Omental fat pad (tissue), 4 donors: ENCODE data around the gene ZNF304. TPM values are rescaled to one million over a fixed set of nuclear protein-coding genes. Genes with fewer than 3 reads are reported as not detected.
"Not testable (repeated sequence)": the region's sequence is repeated elsewhere in the genome, so short reads cannot be mapped to it uniquely, and the experiment has no call there.

Source experiments
- ATAC-seq: fragments of 150-250 bp; one replicate; pipeline ENCODE4 v1.9.1; 2016; ENCODE audit warnings: mild to moderate bottlenecking, moderate library complexity; ENCODE audit not compliant: low FRiP score
- DNase-seq: peaks from one replicate; pipeline ENCODE4 v3.0.0-alpha.2; 2019; ENCODE audit warnings: low spot score
- total RNA-seq, 4 donors: library from RNA; depleted of rRNA; stranded (reverse); fragments of >200 nt; gene quantifications; one replicate each; pipeline ENCODE4 v1.1.0, GENCODE V29; 2016
- TF ChIP-seq, protein P1 (sequence below), 3 donors: fragments of 450-650 bp; IDR thresholded peaks; one replicate each; pipeline ENCODE4 v1.5.1; 2016 to 2017; ENCODE audit warnings: antibody characterized with exemption in 3 of 3, mild to moderate bottlenecking in 3 of 3, moderate library complexity in 2 of 3

Gene ZNF304
- total RNA-seq, 4 donors from 2014 or later, result 4.6 to 11.0 (median 7.3) TPM

DNA sequence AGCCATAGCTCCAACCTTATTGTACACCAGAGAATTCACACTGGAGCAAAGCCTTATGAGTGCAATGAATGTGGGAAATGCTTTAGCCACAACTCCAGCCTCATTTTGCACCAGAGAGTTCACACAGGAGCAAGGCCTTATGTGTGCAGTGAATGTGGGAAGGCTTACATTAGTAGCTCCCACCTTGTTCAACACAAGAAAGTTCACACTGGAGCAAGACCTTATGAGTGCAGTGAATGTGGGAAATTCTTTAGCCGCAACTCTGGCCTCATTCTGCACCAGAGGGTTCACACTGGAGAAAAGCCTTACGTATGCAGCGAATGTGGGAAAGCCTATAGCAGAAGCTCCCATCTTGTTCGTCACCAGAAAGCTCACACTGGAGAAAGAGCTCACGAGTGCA lies 6.3 kb downstream of the ZNF304 start:
- DNase-seq (no peak), ATAC-seq (no peak)
- TF ChIP-seq, protein P1, sequence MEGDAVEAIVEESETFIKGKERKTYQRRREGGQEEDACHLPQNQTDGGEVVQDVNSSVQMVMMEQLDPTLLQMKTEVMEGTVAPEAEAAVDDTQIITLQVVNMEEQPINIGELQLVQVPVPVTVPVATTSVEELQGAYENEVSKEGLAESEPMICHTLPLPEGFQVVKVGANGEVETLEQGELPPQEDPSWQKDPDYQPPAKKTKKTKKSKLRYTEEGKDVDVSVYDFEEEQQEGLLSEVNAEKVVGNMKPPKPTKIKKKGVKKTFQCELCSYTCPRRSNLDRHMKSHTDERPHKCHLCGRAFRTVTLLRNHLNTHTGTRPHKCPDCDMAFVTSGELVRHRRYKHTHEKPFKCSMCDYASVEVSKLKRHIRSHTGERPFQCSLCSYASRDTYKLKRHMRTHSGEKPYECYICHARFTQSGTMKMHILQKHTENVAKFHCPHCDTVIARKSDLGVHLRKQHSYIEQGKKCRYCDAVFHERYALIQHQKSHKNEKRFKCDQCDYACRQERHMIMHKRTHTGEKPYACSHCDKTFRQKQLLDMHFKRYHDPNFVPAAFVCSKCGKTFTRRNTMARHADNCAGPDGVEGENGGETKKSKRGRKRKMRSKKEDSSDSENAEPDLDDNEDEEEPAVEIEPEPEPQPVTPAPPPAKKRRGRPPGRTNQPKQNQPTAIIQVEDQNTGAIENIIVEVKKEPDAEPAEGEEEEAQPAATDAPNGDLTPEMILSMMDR (IDR thresholded peaks at IDR 0.05), result no peak

- TF ChIP-seq, protein P1 (IDR thresholded peaks at IDR 0.05), result no peak
- DNase-seq, result no peak
- no peak for ATAC-seq
Observed at GRCh38 chr19:57359300-57359699, 8.2 kb downstream of the ZNF304 start.

DNA sequence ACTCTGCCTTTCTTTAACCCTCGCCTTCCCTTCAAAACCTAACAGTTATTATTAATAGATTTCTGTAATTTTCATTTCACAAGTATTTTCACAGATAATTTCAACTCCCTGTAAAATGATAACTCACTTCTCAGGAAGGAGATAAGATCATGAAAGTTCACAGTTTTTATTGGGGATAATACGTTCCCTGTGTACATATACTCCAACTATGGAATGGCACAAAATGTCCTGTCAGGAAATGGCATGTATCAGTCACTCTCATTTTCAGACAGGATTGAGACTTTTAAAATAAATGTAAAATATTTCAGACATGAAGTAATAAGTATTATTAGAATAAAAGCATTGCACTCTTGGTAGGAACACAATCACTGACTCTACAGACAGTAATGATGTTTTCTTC lies 11.3 kb downstream of the ZNF304 start:
- no peak for ATAC-seq
- no peak for DNase-seq
- TF ChIP-seq, protein P1 (IDR thresholded peaks at IDR 0.05), result no peak

GRCh38 chr19:57362997-57363687 lies 12.1 kb downstream of the ZNF304 start, which contains the start of the genes TRAPPC2B and ZNF547:
TRAPPC2B (plus strand) TSS chr19:57363551; CDS start chr19:57364834, 1,283 bp downstream.
ZNF547 (plus strand) TSS chr19:57363551; CDS start chr19:57368556, 5,005 bp downstream.
- DNase-seq (peak; percentile 99), ATAC-seq (peak; percentile 99)
- TF ChIP-seq, protein P1 (IDR thresholded peaks at IDR 0.05), result no peak

DNA sequence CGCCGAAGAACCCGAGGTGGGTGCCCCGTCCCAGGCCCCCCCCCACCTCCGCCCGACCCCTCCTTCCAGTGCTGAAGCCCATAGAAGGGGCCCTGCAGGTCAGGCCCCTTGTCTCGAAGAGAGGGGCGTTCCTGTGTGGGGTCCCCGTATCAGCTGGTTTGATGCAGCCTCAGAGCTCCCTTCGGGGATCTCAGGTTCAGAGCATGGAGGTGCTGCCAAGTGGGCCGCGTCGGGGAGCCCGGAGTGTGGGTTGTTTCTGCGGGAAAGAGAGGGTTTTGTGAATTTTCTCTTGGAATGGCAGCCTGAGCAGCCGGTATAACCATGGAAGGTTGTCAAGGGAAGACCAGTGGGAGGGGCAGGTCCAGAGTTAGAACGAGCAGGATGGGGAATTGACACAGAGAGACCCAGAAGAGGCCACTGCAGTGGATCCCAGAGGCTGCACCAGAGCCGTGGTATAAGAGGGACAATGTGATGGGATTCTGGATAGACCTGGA lies 12.7 kb downstream of the ZNF304 start:
- DNase-seq (no peak), ATAC-seq (peak; percentile 8)
- TF ChIP-seq, protein P1 (IDR thresholded peaks at IDR 0.05), result no peak

GRCh38 chr19:57366776-57367175 lies 15.7 kb downstream of the ZNF304 start:
- DNase-seq (no peak), ATAC-seq (no peak)
- TF ChIP-seq, protein P1 (IDR thresholded peaks at IDR 0.05), result no peak

- DNase-seq (no peak), ATAC-seq (no peak)
- TF ChIP-seq, protein P1 (IDR thresholded peaks at IDR 0.05), result no peak
Observed at GRCh38 chr19:57374179-57374578, 23.1 kb downstream of the ZNF304 start.

DNA sequence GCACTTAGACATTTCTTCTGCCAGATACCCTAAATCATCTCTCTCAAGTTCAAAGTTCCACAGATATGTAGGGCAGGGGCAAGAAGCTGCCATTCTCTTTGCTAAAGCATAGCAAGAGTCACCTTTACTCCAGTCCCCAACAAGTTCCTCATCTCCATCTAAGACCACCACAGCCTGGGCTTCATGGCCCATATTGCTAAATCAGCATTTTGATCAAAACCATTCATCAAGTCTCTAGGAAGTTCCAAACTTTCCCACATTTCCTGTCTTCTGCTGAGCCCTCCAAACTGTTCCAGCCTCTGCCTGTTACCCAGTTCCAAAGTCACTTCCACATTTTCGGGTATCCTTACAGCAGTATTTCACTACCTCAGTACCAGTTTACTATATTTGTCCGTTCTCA lies 23.6 kb downstream of the ZNF304 start:
- not testable (repeated sequence) for ATAC-seq, DNase-seq
